Measurements from ENCODE around the gene ADGRD1. TPM values are rescaled to one million over a fixed set of nuclear protein-coding genes. Genes with fewer than 3 reads are reported as not detected.

ADGRD1 gene
- total RNA-seq, 4 donors from 2014 or later = 8.3 to 18.1 (median 12.5) TPM

GRCh38 chr12:131190965-131191364, 237.3 kb downstream of the ADGRD1 start:
- Histone ChIP-seq H3K27ac (no peak overlapping the region), H3K9me3 (no peaks in the 10 kb centered on the region), H3K27me3 (no peaks in the 10 kb centered on the region), H3K4me1 (no peaks in the 10 kb centered on the region), H3K36me3 (no peaks in the 10 kb centered on the region), H3K4me3 (no peak overlapping the region)
- TF ChIP-seq POLR2A (IDR thresholded peaks at IDR 0.05) = no peak
- TF ChIP-seq POLR2AphosphoS5 (IDR thresholded peaks at IDR 0.05) = no peak
- TF ChIP-seq CTCF (IDR thresholded peaks at IDR 0.05) = no peak
- TF ChIP-seq EP300 (IDR thresholded peaks at IDR 0.05; ENCODE audit: low read depth) = no peak
- no peak for DNase-seq
- 76 to 82% methylated on average over 3 to 4 of the region's 4 CpGs for WGBS, 2 donors (ENCODE audit: low coverage in 1 of 2)
- in situ Hi-C loops (cut with MboI; ENCODE audit: low pct_ligation_motif_present in 1 of 4, low pct_unique_long_range_greater_than_20kb in 1 of 4, low sequenced_read_pairs in 3 of 4) = no loop called here
- intact Hi-C loops (cut with DNase I; ENCODE audit: low total_unique reads) = loop anchor here (5.0 kb wide), 1 partner anchor 679 kb away; no protein-coding TSS in a partner anchor

Small RNA genes lying within 50 kb of the gene (small RNA-seq; reads per million reads assigned to genes)
- gene RF00019 = 0 reads per million in 4 donors

Other genes with a start within 250 kb of the ADGRD1 start
- gene RIMBP2, start 237.6 kb upstream of the ADGRD1 start, total RNA-seq = 10 to 100 TPM in 1 of 4 donors, 1 to 10 TPM in 3; 2.9 to 17.3 (median 4.3) TPM
- 10 to 100 TPM in 2 of 4 donors, 1 to 10 TPM in 2; 8.1 to 22.1 (median 9.7) TPM for gene STX2, start 114.7 kb upstream of the ADGRD1 start, total RNA-seq
- 100 to 1,000 TPM in 2 of 4 donors, 10 to 100 TPM in 2; 28.1 to 124 (median 77.5) TPM for gene RAN, start 81.8 kb upstream of the ADGRD1 start, total RNA-seq